GM12878 (cell line): ENCODE results near the gene FOXD1. TPM values are rescaled to one million over a fixed set of nuclear protein-coding genes. Genes with fewer than 3 reads are reported as not detected.

Experiments used
- ATAC-seq: fragments of 200-7000 bp; cut with Tn5 transposase; 3 replicates; pipeline ENCODE4 v1.9.1; 2020; ENCODE audit warnings: mild to moderate bottlenecking, moderate library complexity
- BruUV-seq: library from RNA; stranded (reverse); fragments of 400-500 nt; replicated peaks from 2 replicates; lab custom pipeline; 2021; lab: Mats Ljungman, UMichigan
- CTCF ChIA-PET: fragments of 300-600 bp; sonication (Branson Sonifier 250); formaldehyde crosslinking; extraction: SDS; loops from one replicate; lab custom pipeline; 2021; ENCODE audit warnings: inconsistent platforms; lab: Yijun Ruan, JAX
- POLR2A ChIA-PET: fragments of 350-600 bp; formaldehyde crosslinking; extraction: SDS; loops from one replicate; lab custom pipeline; 2021; ENCODE audit warnings: inconsistent platforms; lab: Charles Lee
- RAD21 ChIA-PET: fragments of 300-600 bp; sonication (Branson Sonifier 250); formaldehyde crosslinking; loops from one replicate; lab custom pipeline; 2023; ENCODE audit warnings: antibody characterized with exemption; ENCODE audit not compliant: unreplicated experiment; lab: Charles Lee
- SMC1A ChIA-PET: fragments of 300-600 bp; sonication (Branson Sonifier 250); formaldehyde crosslinking; loops from one replicate; lab custom pipeline; 2023; ENCODE audit not compliant: unreplicated experiment, uncharacterized antibody; lab: Charles Lee
- DNase-seq: peaks from one replicate; pipeline ENCODE4 v3.0.0-alpha.2; 2011; ENCODE audit warnings: low read depth, low spot score
- FAIRE-seq: peaks from 3 replicates; lab custom pipeline; 2011; peaks lifted over from hg19 to GRCh38; lab: Jason Lieb, UNC
- H2AFZ ChIP-seq: 2 replicates; pipeline ENCODE4 v1.6.0; 2011; ENCODE audit warnings: low read depth, low read length, control low read depth; ENCODE audit not compliant: control insufficient read depth
- H3K27ac ChIP-seq: 2 replicates; pipeline ENCODE4 v1.5.1; 2011; ENCODE audit warnings: control low read depth; ENCODE audit not compliant: control insufficient read depth, insufficient read depth
- H3K27me3 ChIP-seq, 2 experiments: replicated peaks in 1 of 2; 2 replicates each; pipeline versions ENCODE4 v1.6.0 to v1.6.1; 2011; ENCODE audit warnings: low read length in 1 of 2; ENCODE audit not compliant: control insufficient read depth in 2 of 2, insufficient read depth in 2 of 2
- H3K36me3 ChIP-seq, 2 experiments: 2 replicates each; pipeline ENCODE4 v1.5.1; 2011; ENCODE audit warnings: low read length in 1 of 2; ENCODE audit not compliant: control insufficient read depth in 2 of 2, insufficient read depth in 2 of 2
- H3K4me1 ChIP-seq: 2 replicates; pipeline ENCODE4 v1.6.1; 2011; ENCODE audit warnings: mild to moderate bottlenecking, low read length, moderate library complexity, mixed read lengths; ENCODE audit not compliant: control insufficient read depth, insufficient read depth
- H3K4me2 ChIP-seq: 2 replicates; pipeline ENCODE4 v1.6.0; 2011; ENCODE audit warnings: control low read depth; ENCODE audit not compliant: control insufficient read depth, insufficient read depth
- H3K4me3 ChIP-seq: fragments of 200-600 bp; sonication (generic); 2 replicates; pipeline ENCODE4 v1.5.1; 2016
- H3K79me2 ChIP-seq: 2 replicates; pipeline ENCODE4 v1.6.0; 2011; ENCODE audit warnings: low read length; ENCODE audit not compliant: control insufficient read depth, insufficient read depth
- H3K9ac ChIP-seq: 2 replicates; pipeline ENCODE4 v1.8.0; 2011; ENCODE audit warnings: low read length, control low read depth, mixed read lengths; ENCODE audit not compliant: control insufficient read depth, insufficient read depth
- H3K9me3 ChIP-seq: replicated peaks from 3 replicates; pipeline ENCODE4 v1.5.1; 2011; ENCODE audit warnings: mild to moderate bottlenecking, low read length; ENCODE audit not compliant: control insufficient read depth, insufficient read depth
- H4K20me1 ChIP-seq: 2 replicates; pipeline ENCODE4 v1.6.0; 2011; ENCODE audit not compliant: control insufficient read depth, insufficient read depth
- FOXM1 ChIP-seq: IDR thresholded peaks from 2 replicates; pipeline ENCODE4 v1.6.1; 2012; ENCODE audit warnings: low read depth, mild to moderate bottlenecking, inconsistent platforms, low read length, moderate library complexity
- IKZF1 ChIP-seq: fragments of 450-650 bp; conservative IDR thresholded peaks from 2 replicates; pipeline ENCODE4 v1.6.1; 2017; ENCODE audit warnings: antibody characterized with exemption, mild to moderate bottlenecking
- SMAD5 ChIP-seq: IDR thresholded peaks from 2 replicates; pipeline ENCODE4 v1.6.1; 2016; ENCODE audit warnings: antibody characterized with exemption, low read depth
- WGBS: methylation state at CpG from one replicate; pipeline ENCODE4 v1.1.6; 2016; ENCODE audit warnings: low lambda C conversion rate; ENCODE audit not compliant: insufficient replicate concordance, insufficient coverage; ENCODE audit errors: missing lambda C conversion rate; 5-methylcytosine and 5-hydroxymethylcytosine counted together
- in situ Hi-C: fragments of 300-500 bp; cut with MboI; formaldehyde crosslinking; loops from 9 replicates; pipeline ENCODE4 v1.14.3; 2018; ENCODE audit warnings: mixed read lengths
- intact Hi-C: fragments of 100-400 bp; cut with micrococcal nuclease; formaldehyde crosslinking; loops from one replicate; pipeline ENCODE4 v1.14.2; 2022; ENCODE audit not compliant: unreplicated experiment
- polyA plus RNA-seq, 11 experiments: library from polyadenylated mRNA; depleted of rRNA in 4 of 11; unstranded in 6 of 11; stranded (reverse) in 5 of 11; fragments of >200 nt; fragmentation: Nextera tagmentation in 4 of 11; fragmentation: Illumina TruSeq in 1 of 11; extraction: Ambion mirVana in 4 of 11; extraction: Trizol in 1 of 11; gene quantifications; 1 replicate in 1 of 11; 2 replicates in 10 of 11; pipeline versions ENCODE4 v1.2.1 to v1.2.3, GENCODE V29; 2011 to 2016; ENCODE audit warnings: inconsistent platforms in 2 of 11, missing spikeins in 2 of 11, low read depth in 1 of 11
- total RNA-seq, 4 experiments: library from RNA; depleted of rRNA in 3 of 4; stranded (reverse); fragments of >200 nt in 3 of 4; fragmentation: Illumina TruSeq in 1 of 4; extraction: Trizol in 1 of 4; gene quantifications; 2 replicates each; pipeline versions ENCODE4 v1.2.1 to v1.2.3, GENCODE V29; 2013 to 2021
- TF ChIP-seq, protein P1 (sequence below): fragments of 450-650 bp; IDR thresholded peaks from 2 replicates; pipeline ENCODE4 v1.6.1; 2017; ENCODE audit warnings: mild to moderate bottlenecking

Gene FOXD1
- total and polyA plus RNA-seq, 10 of the 15 experiments (the other 5 are each of a cell fraction or from before 2014, with no cell fraction given): not detected

GRCh38 chr5:73442231-73442811, 6.3 kb downstream of the FOXD1 start:
- FAIRE-seq (no peak), ATAC-seq (no peak), DNase-seq (no peak)
- Histone ChIP-seq H3K9me3 (no peaks in the 10 kb centered on the region; the same call in 2 of the 3 replicates), H3K36me3 (no peaks in the 10 kb centered on the region), H4K20me1 (no peaks in the 10 kb centered on the region), H3K27ac (no peak overlapping the region), H3K9ac (no peak overlapping the region), H3K27me3 (peaks cover 12 to 33% of the 10 kb centered on the region in 2 experiments), H2AFZ (no peak overlapping the region), H3K79me2 (no peaks in the 10 kb centered on the region), H3K4me2 (no peak overlapping the region), H3K4me1 (no peaks in the 10 kb centered on the region), H3K4me3 (no peak overlapping the region)
- CTCF ChIA-PET: interaction anchor here (0.5 to 2.7 kb wide), 3 partner anchors 12 to 227 kb away, joined by 3 to 8 read pairs (median 3); no protein-coding TSS in a partner anchor
- WGBS: 14% methylated on average over 7 of the region's 7 CpGs
- BruUV-seq: no TSS peak
- TF ChIP-seq FOXM1: no peak
- no peak for TF ChIP-seq IKZF1
- TF ChIP-seq SMAD5: no peak
- TF ChIP-seq, protein P1, sequence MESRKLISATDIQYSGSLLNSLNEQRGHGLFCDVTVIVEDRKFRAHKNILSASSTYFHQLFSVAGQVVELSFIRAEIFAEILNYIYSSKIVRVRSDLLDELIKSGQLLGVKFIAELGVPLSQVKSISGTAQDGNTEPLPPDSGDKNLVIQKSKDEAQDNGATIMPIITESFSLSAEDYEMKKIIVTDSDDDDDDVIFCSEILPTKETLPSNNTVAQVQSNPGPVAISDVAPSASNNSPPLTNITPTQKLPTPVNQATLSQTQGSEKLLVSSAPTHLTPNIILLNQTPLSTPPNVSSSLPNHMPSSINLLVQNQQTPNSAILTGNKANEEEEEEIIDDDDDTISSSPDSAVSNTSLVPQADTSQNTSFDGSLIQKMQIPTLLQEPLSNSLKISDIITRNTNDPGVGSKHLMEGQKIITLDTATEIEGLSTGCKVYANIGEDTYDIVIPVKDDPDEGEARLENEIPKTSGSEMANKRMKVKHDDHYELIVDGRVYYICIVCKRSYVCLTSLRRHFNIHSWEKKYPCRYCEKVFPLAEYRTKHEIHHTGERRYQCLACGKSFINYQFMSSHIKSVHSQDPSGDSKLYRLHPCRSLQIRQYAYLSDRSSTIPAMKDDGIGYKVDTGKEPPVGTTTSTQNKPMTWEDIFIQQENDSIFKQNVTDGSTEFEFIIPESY: no peak
- intact Hi-C loops: loop anchor here (10.0 kb wide), 1 partner anchor 58 kb away; no protein-coding TSS in a partner anchor
- SMC1A ChIA-PET: no interaction called here
- RAD21 ChIA-PET: no interaction called here
- POLR2A ChIA-PET: no interaction called here
- in situ Hi-C loops: loop anchor here (10.0 kb wide), 1 partner anchor 358 kb away; no protein-coding TSS in a partner anchor
